Ecto neural progenitor cell (in vitro differentiated cells): ENCODE data around the gene MDH1B.

ENCODE experiments used
- DNase-seq: peaks from one replicate; pipeline ENCODE4 v3.0.0-alpha.2; 2018; ENCODE audit warnings: low spot score

MDH1B gene

GRCh38 chr2:206693399-206694137 is 71.6 kb downstream of the MDH1B start:
- no peak for DNase-seq

- no peak for DNase-seq
Measured at GRCh38 chr2:206692971-206693370, 72.2 kb downstream of the MDH1B start.

GRCh38 chr2:206688990-206689389 is 76.1 kb downstream of the MDH1B start:
- DNase-seq: no peak

GRCh38 chr2:206688453-206688852 is 76.7 kb downstream of the MDH1B start:
- DNase-seq: no peak
